ENCODE results near the gene CHIT1. TPM values are rescaled to one million over a fixed set of nuclear protein-coding genes. Genes with fewer than 3 reads are reported as not detected.
"Not testable (repeated sequence)": the region's sequence is repeated elsewhere in the genome, so short reads cannot be mapped to it uniquely, and the experiment has no call there.

The CHIT1 gene
- polyA plus RNA-seq, 1 donor from 2014 or later = not detected

DNA sequence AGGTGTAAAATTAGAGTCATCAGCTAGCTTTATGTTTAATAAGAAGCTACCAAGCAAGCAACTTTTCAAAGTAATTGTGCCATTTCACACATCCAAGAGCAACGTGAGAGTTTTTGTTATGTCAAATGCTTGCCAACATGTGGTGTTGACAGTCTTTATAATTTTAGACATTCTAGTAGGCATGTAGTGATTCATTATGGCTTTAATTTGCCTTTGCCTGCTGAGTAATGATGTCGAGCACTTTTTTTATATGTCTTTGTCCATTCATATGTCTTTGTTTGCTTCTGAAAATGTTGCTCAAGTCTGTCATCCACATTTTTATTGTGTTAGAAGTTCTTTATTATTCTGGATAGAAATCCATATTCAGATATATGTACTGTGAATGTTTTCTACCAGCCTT, 21.4 kb upstream of the CHIT1 start:
- H3K79me2 ChIP-seq (replicated peaks; ENCODE audit: insufficient read depth, low read length) = no peaks in the 10 kb centered on the region
- TF ChIP-seq EZH2 (IDR thresholded peaks at IDR 0.05; ENCODE audit: borderline replicate concordance, insufficient read depth, low read length, poor library complexity, severe bottlenecking) (no peak), RAD21 (conservative IDR thresholded peaks at IDR 0.05) (no peak), SMC3 (conservative IDR thresholded peaks at IDR 0.05; ENCODE audit: poor library complexity) (no peak), MXI1 (conservative IDR thresholded peaks at IDR 0.05; ENCODE audit: poor library complexity, severe bottlenecking) (no peak), EP300 (conservative IDR thresholded peaks at IDR 0.05; ENCODE audit: poor library complexity, severe bottlenecking) (no peak), TAF1 (IDR thresholded peaks at IDR 0.05; ENCODE audit: low read depth) (no peak), POLR2AphosphoS5 (IDR thresholded peaks at IDR 0.05) (no peak), CTCF (IDR thresholded peaks at IDR 0.05; ENCODE audit: poor library complexity, severe bottlenecking) (no peak)
- TF ChIP-seq, protein P1, sequence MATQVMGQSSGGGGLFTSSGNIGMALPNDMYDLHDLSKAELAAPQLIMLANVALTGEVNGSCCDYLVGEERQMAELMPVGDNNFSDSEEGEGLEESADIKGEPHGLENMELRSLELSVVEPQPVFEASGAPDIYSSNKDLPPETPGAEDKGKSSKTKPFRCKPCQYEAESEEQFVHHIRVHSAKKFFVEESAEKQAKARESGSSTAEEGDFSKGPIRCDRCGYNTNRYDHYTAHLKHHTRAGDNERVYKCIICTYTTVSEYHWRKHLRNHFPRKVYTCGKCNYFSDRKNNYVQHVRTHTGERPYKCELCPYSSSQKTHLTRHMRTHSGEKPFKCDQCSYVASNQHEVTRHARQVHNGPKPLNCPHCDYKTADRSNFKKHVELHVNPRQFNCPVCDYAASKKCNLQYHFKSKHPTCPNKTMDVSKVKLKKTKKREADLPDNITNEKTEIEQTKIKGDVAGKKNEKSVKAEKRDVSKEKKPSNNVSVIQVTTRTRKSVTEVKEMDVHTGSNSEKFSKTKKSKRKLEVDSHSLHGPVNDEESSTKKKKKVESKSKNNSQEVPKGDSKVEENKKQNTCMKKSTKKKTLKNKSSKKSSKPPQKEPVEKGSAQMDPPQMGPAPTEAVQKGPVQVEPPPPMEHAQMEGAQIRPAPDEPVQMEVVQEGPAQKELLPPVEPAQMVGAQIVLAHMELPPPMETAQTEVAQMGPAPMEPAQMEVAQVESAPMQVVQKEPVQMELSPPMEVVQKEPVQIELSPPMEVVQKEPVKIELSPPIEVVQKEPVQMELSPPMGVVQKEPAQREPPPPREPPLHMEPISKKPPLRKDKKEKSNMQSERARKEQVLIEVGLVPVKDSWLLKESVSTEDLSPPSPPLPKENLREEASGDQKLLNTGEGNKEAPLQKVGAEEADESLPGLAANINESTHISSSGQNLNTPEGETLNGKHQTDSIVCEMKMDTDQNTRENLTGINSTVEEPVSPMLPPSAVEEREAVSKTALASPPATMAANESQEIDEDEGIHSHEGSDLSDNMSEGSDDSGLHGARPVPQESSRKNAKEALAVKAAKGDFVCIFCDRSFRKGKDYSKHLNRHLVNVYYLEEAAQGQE (IDR thresholded peaks at IDR 0.05; ENCODE audit: borderline replicate concordance) = no peak
- no peak overlapping the region for H3K9ac ChIP-seq (ENCODE audit: low read length)
- peaks cover under 1% of the 10 kb centered on the region for H3K9me3 ChIP-seq (ENCODE audit: low read length)
- H3K27me3 ChIP-seq (ENCODE audit: insufficient read depth, low read depth, low read length) = no peaks in the 10 kb centered on the region
- H3K9me2 ChIP-seq (ENCODE audit: insufficient read depth, low read length) = no peaks in the 10 kb centered on the region
- no peaks in the 10 kb centered on the region for H4K20me1 ChIP-seq (ENCODE audit: insufficient read depth)
- no peak overlapping the region for H3K4me3 ChIP-seq (ENCODE audit: low read length)
- H3K27ac ChIP-seq (ENCODE audit: low read length) = no peak overlapping the region
- H3K36me3 ChIP-seq (ENCODE audit: insufficient read depth, low read length) = no peaks in the 10 kb centered on the region
- H3F3A ChIP-seq (ENCODE audit: insufficient read depth, low read length, poor library complexity, severe bottlenecking) = no peaks in the 10 kb centered on the region
- no peak overlapping the region for H2AFZ ChIP-seq (ENCODE audit: low read depth, low read length)
- H3K4me2 ChIP-seq (ENCODE audit: low read length) = no peak overlapping the region

DNA sequence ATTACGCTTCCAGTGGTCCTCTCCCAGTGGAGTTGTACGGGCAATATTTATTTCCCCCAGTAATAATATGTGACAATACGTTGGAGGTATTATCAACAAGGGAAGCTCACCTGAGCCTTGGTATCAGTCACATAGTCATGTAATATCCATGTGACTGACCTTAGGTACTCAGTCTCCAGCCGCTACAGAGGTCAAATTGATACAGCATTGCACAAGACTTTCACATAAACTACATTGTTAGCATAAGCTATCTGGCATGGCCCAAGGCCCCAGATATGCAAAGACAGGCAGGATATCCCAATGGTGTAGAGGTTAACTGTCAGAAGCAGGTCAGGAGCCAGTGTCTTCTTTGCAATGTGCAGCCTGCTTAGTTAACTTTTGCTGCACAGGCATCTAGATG, 15.3 kb upstream of the CHIT1 start:
- Histone ChIP-seq H3K79me2 (replicated peaks; ENCODE audit: insufficient read depth, low read length) (no peaks in the 10 kb centered on the region), H3K9me2 (ENCODE audit: insufficient read depth, low read length) (no peaks in the 10 kb centered on the region), H3K4me3 (ENCODE audit: low read length) (no peak overlapping the region), H3K27me3 (ENCODE audit: insufficient read depth, low read depth, low read length) (no peaks in the 10 kb centered on the region), H3K36me3 (ENCODE audit: insufficient read depth, low read length) (no peaks in the 10 kb centered on the region), H3K27ac (ENCODE audit: low read length) (no peak overlapping the region), H2AFZ (ENCODE audit: low read depth, low read length) (no peak overlapping the region), H3K9ac (ENCODE audit: low read length) (no peak overlapping the region), H3F3A (ENCODE audit: insufficient read depth, low read length, poor library complexity, severe bottlenecking) (no peaks in the 10 kb centered on the region), H3K4me2 (ENCODE audit: low read length) (no peak overlapping the region), H4K20me1 (ENCODE audit: insufficient read depth) (no peaks in the 10 kb centered on the region), H3K9me3 (ENCODE audit: low read length) (peaks cover 4% of the 10 kb centered on the region)
- TF ChIP-seq RAD21 (conservative IDR thresholded peaks at IDR 0.05) (no peak), CTCF (IDR thresholded peaks at IDR 0.05; ENCODE audit: poor library complexity, severe bottlenecking) (no peak), EZH2 (IDR thresholded peaks at IDR 0.05; ENCODE audit: borderline replicate concordance, insufficient read depth, low read length, poor library complexity, severe bottlenecking) (no peak), EP300 (conservative IDR thresholded peaks at IDR 0.05; ENCODE audit: poor library complexity, severe bottlenecking) (no peak), MXI1 (conservative IDR thresholded peaks at IDR 0.05; ENCODE audit: poor library complexity, severe bottlenecking) (no peak), POLR2AphosphoS5 (IDR thresholded peaks at IDR 0.05) (no peak), TAF1 (IDR thresholded peaks at IDR 0.05; ENCODE audit: low read depth) (no peak), SMC3 (conservative IDR thresholded peaks at IDR 0.05; ENCODE audit: poor library complexity) (no peak)
- TF ChIP-seq, protein P1 (IDR thresholded peaks at IDR 0.05; ENCODE audit: borderline replicate concordance) = no peak

GRCh38 chr1:203241708-203242107, 12.2 kb upstream of the CHIT1 start:
- not testable (repeated sequence) for H3K4me2 ChIP-seq (ENCODE audit: low read length); H3K79me2 ChIP-seq (replicated peaks; ENCODE audit: insufficient read depth, low read length); H3K9me3 ChIP-seq (ENCODE audit: low read length); H3K36me3 ChIP-seq (ENCODE audit: insufficient read depth, low read length); H3F3A ChIP-seq (ENCODE audit: insufficient read depth, low read length, poor library complexity, severe bottlenecking); H3K27ac ChIP-seq (ENCODE audit: low read length); H3K27me3 ChIP-seq (ENCODE audit: insufficient read depth, low read depth, low read length); H2AFZ ChIP-seq (ENCODE audit: low read depth, low read length); H3K9ac ChIP-seq (ENCODE audit: low read length); H4K20me1 ChIP-seq (ENCODE audit: insufficient read depth); H3K9me2 ChIP-seq (ENCODE audit: insufficient read depth, low read length); H3K4me3 ChIP-seq (ENCODE audit: low read length)
